22Rv1 (cell line): ENCODE measurements around the gene CORO2B.

Experiments
- CTCF ChIP-seq: fragments of 450-650 bp; IDR thresholded peaks from 2 replicates; pipeline ENCODE4 v1.5.1; 2017; ENCODE audit warnings: mild to moderate bottlenecking
- ZFX ChIP-seq: fragments of 450-650 bp; IDR thresholded peaks from 2 replicates; pipeline ENCODE4 v1.6.1; 2017; ENCODE audit warnings: antibody characterized with exemption, borderline replicate concordance

- no peak for TF ChIP-seq CTCF
- TF ChIP-seq ZFX, result no peak
These were observed 94.0 kb downstream of the CORO2B start for GRCh38 chr15:68672781-68673205.
